HTR-8/SVneo (cell line): ENCODE data around the gene CEBPB.

Source experiments
- DNase-seq: peaks from one replicate; pipeline ENCODE4 v3.0.0; 2011; ENCODE audit warnings: low spot score, mixed read lengths; ENCODE audit not compliant: insufficient read length
- FAIRE-seq: peaks from 2 replicates; lab custom pipeline; 2011; peaks lifted over from hg19 to GRCh38; lab: Jason Lieb, UNC

The CEBPB gene

GRCh38 chr20:50223039-50224005 lies 32.7 kb downstream of the CEBPB start:
- FAIRE-seq (peak; percentile 77), DNase-seq (no peak)

- DNase-seq (no peak), FAIRE-seq (no peak)
Observed at GRCh38 chr20:50224052-50224451, 33.4 kb downstream of the CEBPB start.

GRCh38 chr20:50224531-50225255 lies 34.1 kb downstream of the CEBPB start:
- peak; percentile 97 for FAIRE-seq
- DNase-seq: peak; percentile 72

- FAIRE-seq: peak; percentile 90
- peak; percentile 75 for DNase-seq
Observed at GRCh38 chr20:50226093-50226974, 35.7 kb downstream of the CEBPB start.

- FAIRE-seq (no peak), DNase-seq (no peak)
Observed at GRCh38 chr20:50227506-50227905, 36.9 kb downstream of the CEBPB start.

- FAIRE-seq (peak; percentile 95), DNase-seq (no peak)
Observed at GRCh38 chr20:50229156-50229607, 38.6 kb downstream of the CEBPB start.

GRCh38 chr20:50230184-50230583 lies 39.6 kb downstream of the CEBPB start:
- FAIRE-seq (peak; percentile 97), DNase-seq (no peak)

- peak; percentile 83 for FAIRE-seq
- DNase-seq: no peak
Observed at GRCh38 chr20:50230871-50231560, 40.4 kb downstream of the CEBPB start.

- DNase-seq (no peak), FAIRE-seq (no peak)
Observed at GRCh38 chr20:50231854-50232253, 41.2 kb downstream of the CEBPB start.

- FAIRE-seq: peak; percentile 86
Observed at GRCh38 chr20:50232651-50233324, 42.2 kb downstream of the CEBPB start.

GRCh38 chr20:50233325-50234212 lies 42.9 kb downstream of the CEBPB start:
- peak; percentile 23 for FAIRE-seq
- no peak for DNase-seq

More at GRCh38 chr20:50232651-50233324, 42.2 kb downstream of the CEBPB start:
- DNase-seq: no peak

GRCh38 chr20:50234288-50234687 lies 43.7 kb downstream of the CEBPB start:
- no peak for FAIRE-seq
- DNase-seq: no peak

GRCh38 chr20:50237349-50237748 lies 46.7 kb downstream of the CEBPB start:
- no peak for DNase-seq
- no peak for FAIRE-seq

- no peak for DNase-seq
- no peak for FAIRE-seq
Observed at GRCh38 chr20:50238081-50238800, 47.6 kb downstream of the CEBPB start.

- DNase-seq (no peak), FAIRE-seq (no peak)
Observed at GRCh38 chr20:50240092-50240491, 49.5 kb downstream of the CEBPB start.

- DNase-seq (no peak), FAIRE-seq (no peak)
Observed at GRCh38 chr20:50242178-50242514, 51.5 kb downstream of the CEBPB start.
